ENCODE results near the gene VSIG2. TPM values are rescaled to one million over a fixed set of nuclear protein-coding genes. Genes with fewer than 3 reads are reported as not detected.

The VSIG2 gene
- total RNA-seq, 1 experiment from 2014 or later = not detected

DNA sequence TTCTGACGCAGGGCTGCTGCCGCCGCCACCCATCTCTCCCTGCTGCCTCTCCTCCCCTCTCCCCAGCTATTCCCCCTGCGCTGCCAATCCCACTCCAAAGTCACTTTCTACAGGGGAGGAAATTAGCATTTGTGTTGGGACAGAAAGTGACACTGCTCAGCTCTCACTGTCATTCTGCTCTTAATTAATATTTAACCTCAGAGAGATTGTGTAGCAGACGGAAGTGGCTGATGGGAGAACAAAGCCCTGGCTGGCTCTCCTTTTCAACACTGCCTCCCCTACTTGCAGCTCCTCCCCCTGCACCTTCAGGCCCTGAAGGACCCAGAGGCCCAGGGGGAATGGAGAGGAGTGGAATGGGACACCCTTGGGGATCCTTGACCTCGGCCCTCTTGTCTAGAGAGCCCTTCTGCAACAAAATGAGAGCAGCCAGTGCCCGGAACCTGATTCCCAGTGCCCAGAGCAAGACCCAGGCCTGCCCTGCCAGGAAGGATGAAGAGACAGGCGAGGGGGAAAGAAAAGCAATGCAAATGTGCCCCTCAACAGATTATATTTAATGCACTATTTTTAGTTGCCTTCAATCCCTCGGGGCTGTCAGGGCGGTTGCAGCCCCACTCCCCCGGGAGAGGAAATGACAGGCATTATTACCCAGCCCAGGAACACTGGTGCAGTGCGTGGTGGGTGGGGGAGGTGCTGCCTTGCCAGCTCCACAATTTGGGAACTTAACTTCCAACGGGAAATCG, 26.9 kb downstream of the VSIG2 start:
- DNase-seq (ENCODE audit: low read depth) = no peak

DNA sequence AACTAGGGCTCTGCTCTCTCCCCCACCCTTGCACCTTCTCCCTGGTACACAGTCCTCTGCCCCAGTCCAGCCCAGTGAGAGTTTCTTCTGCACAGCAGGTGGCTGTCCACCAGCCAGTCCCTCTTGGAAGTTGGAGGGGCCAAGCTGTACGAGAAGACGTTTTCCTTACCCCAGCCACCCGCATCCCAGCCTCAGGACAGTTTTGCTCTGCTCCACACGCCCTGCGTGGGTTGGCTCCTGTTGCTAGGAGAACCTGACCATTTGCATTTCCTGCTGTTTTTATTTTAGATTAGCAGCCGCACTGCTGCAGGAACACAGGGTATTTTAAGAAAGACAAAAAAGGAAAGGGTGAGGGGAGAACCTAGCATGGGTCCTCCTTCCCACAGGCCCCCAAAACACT, 29.9 kb downstream of the VSIG2 start:
- DNase-seq (ENCODE audit: low read depth) = no peak

DNA sequence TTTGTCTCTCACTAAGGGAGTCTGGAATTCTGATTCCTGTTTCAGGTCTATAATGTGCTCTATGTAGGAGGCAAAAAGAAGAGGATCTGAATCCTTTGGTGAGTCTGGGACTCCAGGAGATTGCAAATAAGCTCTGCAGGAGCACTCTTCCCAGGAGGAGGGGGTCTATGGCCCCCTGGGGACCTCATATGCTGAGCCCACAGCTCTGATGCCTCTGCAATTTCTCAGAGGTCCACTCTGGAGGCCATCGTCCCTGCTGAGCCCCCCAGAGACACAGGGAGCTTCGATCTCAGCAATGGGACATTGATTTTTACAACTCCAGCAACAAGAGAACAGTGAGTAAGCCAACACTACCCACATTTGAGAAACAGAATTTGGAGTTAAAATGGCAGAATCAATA, 32.5 kb downstream of the VSIG2 start:
- DNase-seq (ENCODE audit: low read depth) = no peak

DNA sequence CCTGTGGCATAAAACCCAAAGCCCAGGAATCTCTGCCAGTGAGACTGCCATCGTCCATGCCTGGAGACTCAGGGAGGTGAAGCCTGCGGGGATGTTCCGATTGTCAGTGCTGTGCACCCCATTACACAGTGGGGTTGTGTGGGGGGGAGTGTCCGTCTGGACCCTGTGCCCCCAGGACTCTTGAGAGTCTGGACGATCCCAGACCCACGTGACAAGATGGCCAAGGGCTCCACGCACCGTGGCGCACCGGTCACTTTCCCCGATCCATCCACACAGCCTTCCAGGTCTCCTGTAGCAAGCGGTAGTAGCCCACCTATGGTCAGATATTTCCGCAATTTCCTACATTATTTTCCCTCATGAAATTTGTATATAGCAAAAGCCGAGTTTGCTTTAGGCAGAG, 33.3 kb downstream of the VSIG2 start:
- no peak for DNase-seq (ENCODE audit: low read depth)

DNA sequence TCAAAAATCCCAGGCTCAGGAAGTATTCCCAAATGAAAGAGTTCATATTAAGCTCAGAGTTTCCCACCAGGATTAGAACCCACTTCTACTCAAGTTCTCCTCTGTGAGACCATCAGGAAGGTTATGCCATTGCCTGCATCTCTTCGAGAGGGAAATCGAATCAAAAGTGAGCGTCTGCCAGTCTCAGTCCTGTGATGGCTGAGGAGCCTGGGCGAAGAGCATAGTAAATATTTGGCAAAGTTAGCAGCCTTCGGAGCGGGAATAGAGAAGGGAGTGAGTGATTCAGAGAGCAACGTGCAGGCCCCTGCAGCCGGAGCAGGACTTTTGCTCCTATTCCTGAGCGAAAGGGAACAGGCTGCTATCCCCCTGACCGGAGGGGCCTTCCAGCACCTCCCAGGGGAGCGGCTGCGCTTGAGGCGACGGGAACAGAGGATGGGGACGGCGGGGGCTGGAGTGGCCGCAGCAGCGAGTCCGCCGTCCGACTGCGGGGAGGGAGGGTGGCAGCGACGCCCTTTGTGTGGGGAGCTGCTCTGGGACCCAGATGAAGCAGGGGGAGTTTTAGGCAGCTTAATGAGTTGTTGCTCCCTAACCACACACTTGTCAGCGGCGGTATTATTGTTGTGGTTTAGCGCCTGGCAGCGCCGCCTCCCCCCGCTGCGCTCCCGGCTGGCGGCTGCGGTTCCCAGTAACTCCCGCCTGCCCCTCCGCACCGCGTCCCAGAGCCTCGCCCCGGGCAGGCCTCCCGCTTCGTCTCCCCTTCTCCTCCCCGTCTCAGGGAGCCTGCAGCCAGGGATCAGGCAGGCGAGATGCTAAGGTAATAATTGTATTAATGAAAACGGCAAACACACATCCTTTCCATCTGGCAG, 34.0 kb downstream of the VSIG2 start:
- DNase-seq (ENCODE audit: low read depth) = peak; percentile 53

DNA sequence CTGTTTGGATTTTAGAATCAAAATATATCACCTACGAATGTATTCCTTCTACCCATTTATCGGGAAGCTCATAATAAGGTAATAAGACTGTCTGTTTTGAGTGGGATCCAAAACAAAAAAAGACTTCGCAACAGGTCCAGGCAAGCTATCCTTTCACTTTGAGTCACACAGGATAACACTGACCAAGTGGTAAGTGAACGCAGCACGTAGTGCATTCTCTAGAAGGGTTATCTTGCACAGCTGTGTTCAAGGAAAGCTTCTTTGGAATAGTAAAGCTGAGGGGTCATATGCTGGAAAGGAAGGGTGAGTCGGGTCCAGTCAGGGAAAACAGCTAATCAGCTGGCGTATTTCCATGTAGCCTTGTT, 34.7 kb downstream of the VSIG2 start:
- peak; percentile 27 for DNase-seq (ENCODE audit: low read depth)

DNA sequence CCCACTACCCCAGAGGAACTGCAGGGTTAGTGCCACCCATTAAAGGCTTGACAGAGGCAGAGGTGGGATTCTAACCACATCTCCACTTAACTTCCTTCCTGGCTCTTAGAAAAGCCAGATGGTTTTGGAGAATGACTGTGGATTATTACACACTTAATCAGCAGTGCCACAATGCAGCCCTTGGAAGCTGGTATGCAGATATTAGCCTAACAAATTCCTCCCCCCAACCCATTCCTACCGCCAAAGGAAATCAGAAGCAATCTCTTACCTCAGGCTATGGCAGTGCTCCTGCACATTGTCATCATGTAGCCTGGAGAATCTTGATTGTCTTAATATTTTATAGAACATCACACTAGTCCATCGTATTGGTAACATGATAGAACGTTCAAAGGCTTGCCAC, 35.5 kb downstream of the VSIG2 start:
- DNase-seq (ENCODE audit: low read depth) = peak; percentile 80

DNA sequence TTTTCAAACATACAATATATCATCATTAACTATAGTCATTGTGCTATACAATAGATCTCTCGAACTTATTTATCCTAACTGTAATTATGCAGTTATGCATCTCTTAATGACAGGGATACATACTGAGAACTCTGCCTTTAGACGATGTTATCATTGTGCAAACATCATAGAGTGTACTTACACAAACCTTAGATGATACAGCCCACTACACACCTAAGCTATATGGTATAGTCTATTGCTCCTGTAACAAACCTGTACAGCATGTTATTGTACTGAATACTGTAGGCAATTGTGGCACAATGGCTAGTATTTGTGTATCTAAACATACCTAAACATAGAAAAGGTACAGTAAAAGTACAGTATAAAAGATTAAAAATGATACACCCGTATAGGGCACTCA, 39.7 kb downstream of the VSIG2 start:
- no peak for DNase-seq (ENCODE audit: low read depth)

DNA sequence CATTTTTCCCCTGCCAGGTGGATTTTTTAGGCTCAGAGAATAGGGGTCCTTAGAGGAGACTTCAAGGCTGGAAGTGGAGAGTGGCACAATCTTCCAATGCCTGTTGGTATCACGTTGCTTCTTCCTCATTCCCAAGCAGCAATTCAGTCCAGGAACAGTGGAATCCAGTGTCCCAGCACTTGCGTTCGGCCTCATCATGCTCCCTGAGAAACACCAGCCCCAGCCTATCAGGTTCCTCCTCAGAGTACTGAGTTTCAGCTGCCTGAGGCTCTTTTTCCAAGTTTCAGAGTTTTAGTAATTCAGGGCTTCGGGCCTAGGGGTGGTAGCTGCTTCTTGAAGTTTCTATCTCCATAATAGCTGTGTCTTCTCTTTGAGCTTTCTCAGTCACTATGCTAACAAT, 44.2 kb downstream of the VSIG2 start:
- peak; percentile 61 for DNase-seq (ENCODE audit: low read depth)

DNA sequence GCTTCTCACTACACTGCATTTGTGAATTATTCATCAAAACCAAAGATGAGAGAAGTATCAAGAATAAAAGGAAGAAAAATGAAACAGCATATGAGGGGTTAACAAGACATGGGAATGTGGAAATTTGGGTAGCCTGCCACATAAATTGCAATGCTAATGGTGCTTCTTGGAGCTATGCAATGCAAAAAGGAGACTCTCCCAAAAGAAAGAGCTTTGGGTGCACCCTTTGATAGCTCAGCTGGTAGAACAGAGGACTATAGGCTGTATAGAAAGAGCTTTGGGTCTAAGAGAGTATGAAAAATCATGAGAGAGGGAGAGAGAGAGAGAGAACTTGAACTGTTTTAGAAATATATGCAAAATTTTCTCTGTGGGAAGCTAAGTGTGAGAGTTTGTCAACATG, 52.0 kb downstream of the VSIG2 start:
- no peak for DNase-seq (ENCODE audit: low read depth)

DNA sequence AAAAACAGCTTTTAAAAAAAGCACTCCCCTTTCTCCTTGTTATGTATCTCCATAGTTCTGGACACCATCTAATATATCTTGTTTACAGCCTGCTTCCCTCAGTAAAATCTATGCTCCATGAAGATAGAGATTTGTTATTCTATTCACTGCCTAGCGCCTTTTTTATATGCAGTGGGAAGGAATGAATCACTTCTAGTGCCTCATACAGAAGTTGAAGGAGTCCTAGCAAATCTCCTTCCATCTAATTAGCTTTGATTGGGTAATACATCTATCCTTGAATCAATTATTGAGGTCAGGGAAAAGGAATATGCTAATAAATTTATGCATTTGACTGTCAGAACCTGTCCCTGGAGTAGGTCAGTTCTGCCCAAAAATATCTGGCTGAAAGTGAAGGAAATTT, 52.5 kb downstream of the VSIG2 start:
- no peak for DNase-seq (ENCODE audit: low read depth)

Other genes with a start within 250 kb of the VSIG2 start
- gene OR8B12, start 208.6 kb downstream of the VSIG2 start, total RNA-seq (2014; rRNA removed; shearing (Covaris generic)) = not detected in 2 replicates
- not detected in 2 replicates for gene OR8A1, start 182.3 kb downstream of the VSIG2 start, total RNA-seq (2014; rRNA removed; shearing (Covaris generic))
- not detected in 2 replicates for gene PANX3, start 140.8 kb downstream of the VSIG2 start, total RNA-seq (2014; rRNA removed; shearing (Covaris generic))
- gene TBRG1, start 129.4 kb downstream of the VSIG2 start, total RNA-seq (2014; rRNA removed; shearing (Covaris generic)) = 16.6 and 26.9 TPM in 2 replicates
- 14.9 and 18.0 TPM in 2 replicates for gene SIAE, start 78.5 kb downstream of the VSIG2 start, total RNA-seq (2014; rRNA removed; shearing (Covaris generic))
- gene SPA17, start 78.4 kb downstream of the VSIG2 start, total RNA-seq (2014; rRNA removed; shearing (Covaris generic)) = 29.9 and 43.4 TPM in 2 replicates
- 12.1 and 21.2 TPM in 2 replicates for gene NRGN, start 12.3 kb downstream of the VSIG2 start, total RNA-seq (2014; rRNA removed; shearing (Covaris generic))
- gene ESAM, start 10.0 kb upstream of the VSIG2 start, total RNA-seq (2014; rRNA removed; shearing (Covaris generic)) = 0.74 and 0.99 TPM in 2 replicates
- gene MSANTD2, start 48.2 kb upstream of the VSIG2 start, total RNA-seq (2014; rRNA removed; shearing (Covaris generic)) = 10.8 and 14.1 TPM in 2 replicates
- 2.7 and 7.0 TPM in 2 replicates for gene ROBO3, start 113.2 kb upstream of the VSIG2 start, total RNA-seq (2014; rRNA removed; shearing (Covaris generic))
- 0.20 and 0.99 TPM in 2 replicates for gene ROBO4, start 145.6 kb upstream of the VSIG2 start, total RNA-seq (2014; rRNA removed; shearing (Covaris generic))
- not detected in 2 replicates for gene HEPN1, start 167.0 kb upstream of the VSIG2 start, total RNA-seq (2014; rRNA removed; shearing (Covaris generic))
- gene HEPACAM, start 183.8 kb upstream of the VSIG2 start, total RNA-seq (2014; rRNA removed; shearing (Covaris generic)) = not detected in 2 replicates
- 6.1 and 7.6 TPM in 2 replicates for gene CCDC15, start 201.9 kb upstream of the VSIG2 start, total RNA-seq (2014; rRNA removed; shearing (Covaris generic))